Fibroblast of mammary gland (primary cell): ENCODE measurements around the gene FSTL4.

Experiments used
- DNase-seq: peaks from one replicate; pipeline ENCODE4 v3.0.0-alpha.2; 2010; ENCODE audit warnings: low read depth
- H3K4me3 ChIP-seq: 2 replicates; pipeline ENCODE4 v1.5.1; 2011; ENCODE audit warnings: low read depth, mild to moderate bottlenecking, low read length, moderate library complexity; ENCODE audit not compliant: control insufficient read depth
- TF ChIP-seq, protein P1 (sequence below): conservative IDR thresholded peaks from 2 replicates; pipeline ENCODE4 v1.5.1; 2011; ENCODE audit warnings: low read depth, low read length, inconsistent platforms; ENCODE audit not compliant: control insufficient read depth, insufficient read depth

Gene FSTL4

DNA sequence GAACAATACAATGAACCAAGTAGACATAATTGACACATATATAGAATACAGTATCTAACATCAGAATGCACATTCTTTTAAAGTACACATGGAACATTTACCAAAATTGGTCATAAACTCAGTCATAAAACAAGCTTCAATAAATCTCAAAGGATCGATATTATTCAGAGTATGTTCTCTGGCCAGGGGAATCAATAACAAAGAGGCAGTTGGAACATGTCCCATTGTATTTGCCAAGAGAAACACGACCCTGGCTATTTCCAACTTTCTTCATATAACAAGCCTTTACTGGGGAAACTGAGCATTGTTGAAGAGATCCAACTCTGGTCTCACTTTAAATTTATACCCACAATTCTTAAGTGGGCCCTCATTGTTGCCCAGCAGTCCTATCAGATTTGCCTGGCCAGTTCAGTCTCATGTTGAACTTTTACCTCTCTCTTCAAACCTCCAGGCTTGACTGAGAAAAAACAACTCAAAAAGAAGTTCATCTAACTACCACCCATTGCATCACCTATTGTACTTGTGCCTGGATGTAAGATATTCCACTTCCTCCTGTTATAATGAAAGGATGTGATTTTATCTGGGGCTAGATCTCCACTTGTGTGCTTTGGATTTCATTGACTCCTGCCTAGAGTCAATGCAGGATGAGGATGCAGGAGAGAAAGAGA, 398.1 kb downstream of the FSTL4 start:
- no peak for DNase-seq
- TF ChIP-seq, protein P1, sequence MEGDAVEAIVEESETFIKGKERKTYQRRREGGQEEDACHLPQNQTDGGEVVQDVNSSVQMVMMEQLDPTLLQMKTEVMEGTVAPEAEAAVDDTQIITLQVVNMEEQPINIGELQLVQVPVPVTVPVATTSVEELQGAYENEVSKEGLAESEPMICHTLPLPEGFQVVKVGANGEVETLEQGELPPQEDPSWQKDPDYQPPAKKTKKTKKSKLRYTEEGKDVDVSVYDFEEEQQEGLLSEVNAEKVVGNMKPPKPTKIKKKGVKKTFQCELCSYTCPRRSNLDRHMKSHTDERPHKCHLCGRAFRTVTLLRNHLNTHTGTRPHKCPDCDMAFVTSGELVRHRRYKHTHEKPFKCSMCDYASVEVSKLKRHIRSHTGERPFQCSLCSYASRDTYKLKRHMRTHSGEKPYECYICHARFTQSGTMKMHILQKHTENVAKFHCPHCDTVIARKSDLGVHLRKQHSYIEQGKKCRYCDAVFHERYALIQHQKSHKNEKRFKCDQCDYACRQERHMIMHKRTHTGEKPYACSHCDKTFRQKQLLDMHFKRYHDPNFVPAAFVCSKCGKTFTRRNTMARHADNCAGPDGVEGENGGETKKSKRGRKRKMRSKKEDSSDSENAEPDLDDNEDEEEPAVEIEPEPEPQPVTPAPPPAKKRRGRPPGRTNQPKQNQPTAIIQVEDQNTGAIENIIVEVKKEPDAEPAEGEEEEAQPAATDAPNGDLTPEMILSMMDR = no peak
- H3K4me3 ChIP-seq = no peak overlapping the region

DNA sequence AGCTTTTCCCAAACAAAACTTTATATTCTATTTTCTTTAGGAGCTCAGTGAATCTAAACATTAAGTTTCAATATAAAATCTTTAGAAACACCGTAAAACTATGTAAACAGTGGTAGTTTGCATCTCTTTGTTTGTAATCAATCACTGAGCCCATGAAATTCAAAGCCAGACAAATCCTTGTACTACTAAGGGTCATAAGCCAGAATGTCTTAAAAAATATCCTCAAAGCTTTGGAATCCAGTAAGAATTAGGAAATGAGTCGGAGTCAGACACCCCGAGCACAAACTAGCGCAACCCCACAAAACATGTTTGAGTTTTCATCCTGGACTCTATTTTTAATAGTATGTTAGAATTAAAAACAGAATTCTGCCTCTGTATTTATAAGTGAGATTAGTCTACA, 406.7 kb downstream of the FSTL4 start:
- TF ChIP-seq, protein P1 = no peak
- DNase-seq = no peak
- no peak overlapping the region for H3K4me3 ChIP-seq

DNA sequence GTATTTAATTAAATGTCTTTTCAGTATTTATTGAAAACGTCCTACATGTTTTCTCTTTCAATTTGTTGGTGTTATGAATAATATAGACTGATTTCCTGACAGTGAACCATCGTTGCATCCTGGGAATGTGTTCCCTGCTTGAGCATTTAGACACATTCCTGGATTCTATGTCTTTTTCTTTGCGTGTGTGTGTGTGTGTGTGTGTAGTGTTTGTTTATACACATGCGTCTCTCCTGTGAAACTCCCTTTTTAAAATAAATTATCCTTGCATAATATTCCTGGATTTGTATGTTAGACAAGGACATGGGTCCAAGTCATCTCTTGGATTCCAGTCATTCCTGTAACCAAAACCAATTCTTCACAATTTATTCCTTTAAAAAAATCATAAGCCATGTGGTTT, 407.1 kb downstream of the FSTL4 start:
- no peak for DNase-seq
- no peak overlapping the region for H3K4me3 ChIP-seq
- TF ChIP-seq, protein P1 = no peak

DNA sequence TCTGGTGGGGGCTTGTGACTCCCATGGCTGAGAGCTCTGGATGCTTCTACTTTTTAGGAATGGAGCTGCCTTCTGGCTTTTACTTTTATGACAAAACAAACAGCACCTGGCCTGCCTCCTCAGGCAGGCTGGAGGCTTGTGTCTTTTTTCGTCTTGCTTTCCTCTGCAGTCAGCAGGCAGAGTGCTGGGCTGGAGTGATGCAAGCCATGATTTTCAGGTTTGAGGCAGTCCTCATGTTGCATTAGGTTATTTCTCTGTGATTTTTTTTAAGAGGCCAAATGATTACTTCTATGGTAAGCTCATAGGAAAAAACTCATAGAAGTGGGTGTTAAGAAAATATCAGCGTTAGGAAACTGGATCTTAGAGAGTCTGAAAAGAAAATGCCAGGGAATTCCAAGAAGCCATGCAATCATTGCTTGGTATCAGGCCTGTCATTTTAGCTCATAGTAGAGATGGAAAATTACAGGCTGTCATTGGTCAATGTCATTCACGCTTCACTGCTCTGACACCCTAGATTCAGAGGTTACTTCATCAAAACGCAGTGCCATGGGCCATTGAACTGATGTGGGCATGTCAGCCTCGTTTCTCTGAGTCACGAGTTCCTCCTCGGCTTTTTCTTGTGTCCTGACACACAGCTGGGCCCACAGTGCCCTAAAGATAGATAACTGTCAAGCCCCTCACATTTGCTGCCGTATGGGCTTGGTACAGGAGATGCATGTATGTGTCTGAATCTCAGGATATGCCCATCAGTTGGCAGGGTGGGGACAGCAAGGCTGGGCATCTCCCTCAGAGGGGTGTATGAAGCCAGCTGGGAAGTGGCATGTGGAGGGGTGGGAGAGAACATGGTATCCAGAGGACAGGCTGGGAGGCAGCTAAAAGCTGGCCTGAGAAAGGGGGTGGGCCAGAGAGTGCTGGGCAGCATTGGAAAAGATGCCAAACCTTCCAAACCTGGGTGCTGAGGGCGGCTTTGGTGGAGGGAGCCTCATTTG, 408.7 kb downstream of the FSTL4 start:
- DNase-seq = no peak
- no peak overlapping the region for H3K4me3 ChIP-seq
- TF ChIP-seq, protein P1 = no peak

DNA sequence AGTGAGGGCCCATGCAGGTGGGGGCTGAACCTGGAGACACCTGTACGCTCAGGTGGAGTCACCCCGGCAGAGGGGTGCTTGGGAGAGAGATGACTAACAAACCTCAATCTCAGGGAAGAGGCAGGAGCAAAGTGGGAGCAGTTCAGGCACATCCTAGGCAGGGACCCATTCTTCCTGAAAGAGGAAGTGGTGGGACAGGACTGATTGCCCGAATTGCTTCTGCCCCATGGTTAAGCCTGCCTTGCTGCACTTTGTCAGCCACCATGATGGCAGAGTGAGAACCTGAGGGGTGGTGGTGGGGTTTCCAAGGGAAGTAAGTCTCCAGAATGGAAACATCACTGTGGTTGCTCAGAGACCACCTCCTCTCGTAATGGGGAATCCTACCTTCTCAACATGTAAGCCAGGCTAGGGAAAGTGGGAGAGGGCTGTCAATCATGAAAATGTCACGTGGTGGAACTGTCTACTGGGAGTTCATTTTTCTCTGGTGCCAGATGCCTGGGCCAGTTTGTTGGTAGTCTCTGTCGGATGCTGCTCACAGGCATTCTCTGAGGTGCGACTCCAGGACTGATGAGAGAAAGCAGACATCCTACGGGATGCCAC, 410.2 kb downstream of the FSTL4 start:
- DNase-seq = no peak
- no peak overlapping the region for H3K4me3 ChIP-seq
- TF ChIP-seq, protein P1 = no peak

DNA sequence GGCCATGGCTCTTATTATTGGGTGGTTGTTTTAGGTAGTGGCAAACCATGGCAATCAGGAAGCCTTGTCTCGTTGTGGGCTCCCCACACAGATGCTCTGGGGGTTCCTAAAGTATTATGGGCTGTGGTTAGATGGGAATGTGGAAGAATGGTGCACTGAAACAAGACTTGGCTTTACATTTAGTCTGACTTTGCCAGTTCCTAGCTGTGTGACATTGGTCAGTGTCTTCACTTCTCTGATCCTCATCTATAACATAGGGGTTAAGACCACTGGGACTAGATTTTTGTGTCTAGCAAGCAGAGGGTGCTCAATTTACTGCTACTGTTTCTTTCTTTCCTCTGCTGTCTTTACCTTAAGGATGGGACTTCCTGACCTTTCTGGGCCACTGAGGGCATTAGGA, 411.0 kb downstream of the FSTL4 start:
- DNase-seq = no peak
- TF ChIP-seq, protein P1 = no peak
- no peak overlapping the region for H3K4me3 ChIP-seq
